Prostate gland (tissue), 2 donors: ENCODE data around the gene SLC25A10.

Experiments used
- POLR2A ChIP-seq: fragments of 450-650 bp; IDR thresholded peaks from one replicate; pipeline ENCODE4 v1.6.1; 2016; ENCODE audit warnings: antibody characterized with exemption, mild to moderate bottlenecking
- POLR2AphosphoS5 ChIP-seq: sonication (generic); formaldehyde crosslinking; IDR thresholded peaks from one replicate; pipeline ENCODE4 v1.6.1; 2017; ENCODE audit warnings: antibody characterized with exemption
- TF ChIP-seq, protein P1 (sequence below), 4 experiments: fragments of 200-600 bp in 2 of 4; fragments of 450-650 bp in 2 of 4; sonication (generic) in 2 of 4; IDR thresholded peaks; 1 replicate in 3 of 4; 2 replicates in 1 of 4; pipeline ENCODE4 v1.5.1; 2016 to 2019; ENCODE audit warnings: antibody characterized with exemption in 4 of 4, mild to moderate bottlenecking in 2 of 4, moderate library complexity in 2 of 4

- TF ChIP-seq, protein P1, sequence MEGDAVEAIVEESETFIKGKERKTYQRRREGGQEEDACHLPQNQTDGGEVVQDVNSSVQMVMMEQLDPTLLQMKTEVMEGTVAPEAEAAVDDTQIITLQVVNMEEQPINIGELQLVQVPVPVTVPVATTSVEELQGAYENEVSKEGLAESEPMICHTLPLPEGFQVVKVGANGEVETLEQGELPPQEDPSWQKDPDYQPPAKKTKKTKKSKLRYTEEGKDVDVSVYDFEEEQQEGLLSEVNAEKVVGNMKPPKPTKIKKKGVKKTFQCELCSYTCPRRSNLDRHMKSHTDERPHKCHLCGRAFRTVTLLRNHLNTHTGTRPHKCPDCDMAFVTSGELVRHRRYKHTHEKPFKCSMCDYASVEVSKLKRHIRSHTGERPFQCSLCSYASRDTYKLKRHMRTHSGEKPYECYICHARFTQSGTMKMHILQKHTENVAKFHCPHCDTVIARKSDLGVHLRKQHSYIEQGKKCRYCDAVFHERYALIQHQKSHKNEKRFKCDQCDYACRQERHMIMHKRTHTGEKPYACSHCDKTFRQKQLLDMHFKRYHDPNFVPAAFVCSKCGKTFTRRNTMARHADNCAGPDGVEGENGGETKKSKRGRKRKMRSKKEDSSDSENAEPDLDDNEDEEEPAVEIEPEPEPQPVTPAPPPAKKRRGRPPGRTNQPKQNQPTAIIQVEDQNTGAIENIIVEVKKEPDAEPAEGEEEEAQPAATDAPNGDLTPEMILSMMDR (IDR thresholded peaks at IDR 0.05), result no peak
- TF ChIP-seq POLR2A, result no peak
- TF ChIP-seq POLR2AphosphoS5, result no peak
Measured at GRCh38 chr17:81717766-81718089, 5.6 kb downstream of the SLC25A10 start.
